NCI-H1694 treated with DMSO at 0.1 percent for 48 hours (cell line): ENCODE data around the gene NT5C2.

Experiments used
- DNase-seq: peaks from one replicate; lab custom pipeline; 2025; lab: John Stamatoyannopoulos, UW

Gene NT5C2

GRCh38 chr10:103058034-103058433 is 135.0 kb downstream of the NT5C2 start:
- DNase-seq: no peak

- DNase-seq: no peak
Measured at GRCh38 chr10:103055105-103055504, 138.0 kb downstream of the NT5C2 start.

DNA sequence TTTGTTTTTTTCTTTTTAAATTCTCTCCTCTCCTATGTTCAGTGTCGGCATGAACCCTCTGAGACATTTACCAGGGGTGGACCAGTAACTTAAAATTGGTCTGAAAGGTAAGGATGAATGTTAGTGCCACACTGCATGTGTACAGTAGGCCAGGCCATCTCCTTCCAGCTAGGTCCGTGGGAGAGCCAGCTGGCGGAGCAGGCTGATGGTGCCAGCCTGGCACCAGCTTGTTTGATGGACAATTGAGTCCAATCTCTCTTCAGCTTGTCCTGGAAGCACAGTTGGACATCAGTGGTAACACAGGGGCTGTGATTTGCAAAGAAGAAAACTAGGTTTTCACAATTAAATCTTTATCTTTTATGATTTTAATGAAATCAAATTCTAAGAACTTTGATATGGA is 138.5 kb downstream of the NT5C2 start:
- DNase-seq: no peak

DNA sequence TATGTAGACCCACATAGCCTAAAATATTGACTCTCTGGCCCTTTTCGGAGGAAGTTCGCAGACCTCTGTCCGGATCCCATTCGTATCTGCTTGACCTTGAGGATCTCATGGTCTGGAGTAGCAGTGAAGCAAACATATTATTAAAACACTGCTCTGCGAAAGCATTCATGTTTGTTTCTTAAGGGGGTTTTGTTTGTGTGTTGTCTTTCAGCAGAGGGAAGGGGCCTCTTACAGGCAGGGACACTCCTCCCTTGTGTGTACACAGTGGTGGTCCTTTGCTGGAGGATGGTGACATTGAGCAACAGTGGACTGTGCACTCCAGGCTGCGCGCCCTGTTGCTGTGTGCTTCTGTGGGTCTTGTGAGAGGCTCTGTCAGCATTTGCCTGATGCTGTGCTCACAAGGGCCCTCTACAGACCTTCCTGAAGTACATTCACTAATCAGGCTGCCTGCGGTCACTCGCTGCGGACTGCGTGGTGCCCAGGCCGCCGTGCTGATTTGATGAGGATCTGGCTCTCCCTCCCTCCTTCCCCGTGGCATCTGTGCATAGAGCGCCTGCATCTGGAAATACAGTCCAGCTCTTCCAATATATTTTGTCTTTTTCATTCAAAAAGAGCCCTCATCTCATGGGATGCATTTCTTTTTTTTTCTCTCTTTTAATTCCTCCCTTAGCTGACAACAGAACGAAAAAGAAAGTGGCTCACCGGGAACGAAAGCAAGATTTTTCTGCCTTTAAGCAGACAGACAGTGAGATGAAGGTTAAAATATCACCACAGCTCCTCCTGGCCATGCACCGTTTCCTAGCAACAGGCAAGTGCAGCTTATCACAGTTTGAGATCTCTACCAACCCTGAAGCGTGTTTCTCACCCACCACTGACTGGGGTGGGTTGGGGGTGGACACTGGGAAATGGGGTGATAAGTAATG is 139.2 kb downstream of the NT5C2 start:
- DNase-seq: no peak

DNA sequence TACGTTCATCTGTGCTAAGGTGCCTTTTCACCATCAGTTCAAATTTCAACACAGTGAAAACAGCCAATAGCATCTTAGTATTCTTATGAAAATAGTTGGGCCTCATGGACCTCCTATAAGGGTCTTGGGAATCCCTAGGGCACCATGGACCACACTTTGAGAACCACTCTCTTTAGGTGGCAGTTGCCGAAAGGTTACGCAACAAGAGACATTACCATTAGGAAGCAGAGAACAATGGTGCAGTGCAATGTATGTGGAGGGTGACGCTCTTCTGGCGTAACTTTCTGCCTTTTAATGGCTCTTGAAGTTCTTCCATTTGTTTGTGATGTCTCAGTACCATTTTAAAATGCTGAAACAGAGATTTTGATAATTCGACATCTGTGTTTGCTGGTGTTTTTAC is 143.8 kb downstream of the NT5C2 start:
- DNase-seq: no peak

DNA sequence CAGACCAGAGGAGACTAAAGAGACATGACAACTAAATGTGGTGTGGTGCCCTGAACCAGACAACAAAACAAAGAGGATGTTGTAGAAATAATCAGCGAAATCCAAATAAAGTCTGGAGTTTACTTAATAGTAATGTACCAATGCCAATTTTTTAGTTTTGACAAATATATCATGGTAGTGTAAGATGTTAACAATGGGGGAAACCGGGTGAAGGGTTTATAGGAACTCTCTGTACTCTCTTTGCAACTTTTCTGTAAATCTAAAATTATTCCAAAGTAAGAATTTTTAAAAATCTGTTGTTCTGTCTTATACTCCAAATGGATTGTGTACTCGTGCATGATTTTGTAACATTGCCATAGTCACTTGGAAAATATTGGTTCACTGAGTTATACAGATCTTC is 145.7 kb downstream of the NT5C2 start:
- no peak for DNase-seq

DNA sequence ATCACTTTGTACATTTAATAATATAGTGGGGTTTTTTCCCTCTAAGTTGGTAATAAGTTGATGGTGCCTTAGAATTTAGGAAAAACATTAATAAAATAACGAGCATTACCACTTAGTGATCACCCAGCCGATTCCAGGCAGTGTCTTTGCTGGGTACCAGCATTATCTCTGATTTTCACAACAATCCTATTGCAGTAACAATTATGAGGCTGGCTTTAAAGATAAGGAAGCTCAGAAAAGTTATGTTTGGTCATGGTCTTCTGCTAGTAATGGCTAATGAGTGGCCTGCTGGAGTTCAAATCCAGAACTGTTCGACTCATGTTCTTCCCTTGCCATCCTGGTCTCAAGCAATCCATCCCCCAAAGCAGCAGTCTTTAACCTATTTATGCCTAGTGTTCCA is 147.1 kb downstream of the NT5C2 start:
- DNase-seq: no peak

- DNase-seq: no peak
Measured at GRCh38 chr10:103044942-103045489, 148.1 kb downstream of the NT5C2 start.

- no peak for DNase-seq
Measured at GRCh38 chr10:103042908-103043307, 150.2 kb downstream of the NT5C2 start.

GRCh38 chr10:103042129-103042528 is 150.9 kb downstream of the NT5C2 start:
- no peak for DNase-seq

GRCh38 chr10:103041391-103041790 is 151.7 kb downstream of the NT5C2 start:
- DNase-seq: no peak

- no peak for DNase-seq
Measured at GRCh38 chr10:103040418-103040817, 152.7 kb downstream of the NT5C2 start.

GRCh38 chr10:103038570-103038969 is 154.5 kb downstream of the NT5C2 start:
- no peak for DNase-seq
